NCI-H2227 (cell line): ENCODE data around the gene ELMO3.

ENCODE experiments used
- DNase-seq: peaks from one replicate; lab custom pipeline; 2025; ENCODE audit not compliant: unreplicated experiment; lab: John Stamatoyannopoulos, UW

Gene ELMO3

GRCh38 chr16:67193536-67193935 is 5.4 kb upstream of the ELMO3 start:
- DNase-seq, result no peak

- no peak for DNase-seq
These were observed 4.7 kb upstream of the ELMO3 start for GRCh38 chr16:67194260-67194659.

GRCh38 chr16:67195676-67196075 is 3.3 kb upstream of the ELMO3 start:
- DNase-seq, result no peak

GRCh38 chr16:67196881-67197280 is 2.0 kb upstream of the ELMO3 start:
- DNase-seq, result no peak

GRCh38 chr16:67197704-67198103 is 1.2 kb upstream of the ELMO3 start:
- DNase-seq, result no peak

GRCh38 chr16:67198238-67198734 is 645 bp upstream of the ELMO3 start:
- DNase-seq, result no peak

DNA sequence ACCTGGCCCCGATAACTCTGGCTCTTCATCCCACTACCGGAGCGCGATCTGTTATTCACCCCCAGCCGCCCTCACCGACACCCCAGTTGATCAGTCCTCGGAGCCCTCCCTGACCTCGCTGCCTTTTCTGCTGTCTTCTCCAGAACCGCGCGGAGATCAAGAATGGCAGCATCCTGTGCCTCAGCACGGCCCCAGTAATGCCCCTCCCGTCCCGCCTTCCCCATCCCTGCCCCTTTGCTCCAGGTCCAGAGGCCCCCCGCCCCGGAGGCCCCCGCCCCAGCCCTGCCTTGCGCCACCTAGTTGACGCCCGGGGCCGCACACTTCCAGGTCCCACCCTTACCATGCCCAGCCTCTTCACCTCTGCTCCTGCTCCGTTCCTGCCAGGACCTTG is 872 bp downstream of the ELMO3 start:
- no peak for DNase-seq

DNA sequence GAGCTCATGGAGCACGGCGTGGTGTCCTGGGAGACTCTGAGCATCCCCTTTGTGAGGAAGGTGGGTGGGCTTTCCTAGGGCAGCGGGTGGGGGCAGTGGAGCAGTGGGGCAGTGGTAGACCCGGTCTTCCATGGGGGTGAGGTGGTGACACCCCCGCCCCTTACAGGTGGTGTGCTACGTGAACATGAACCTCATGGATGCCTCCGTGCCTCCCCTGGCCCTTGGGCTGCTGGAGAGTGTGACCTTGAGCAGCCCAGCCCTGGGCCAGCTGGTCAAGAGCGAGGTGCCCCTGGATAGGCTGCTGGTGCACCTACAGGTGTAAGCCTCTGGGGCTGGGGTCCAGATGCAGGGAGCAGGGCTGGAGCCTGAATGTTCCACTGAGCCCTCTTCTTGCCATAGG is 1.6 kb downstream of the ELMO3 start:
- no peak for DNase-seq

DNA sequence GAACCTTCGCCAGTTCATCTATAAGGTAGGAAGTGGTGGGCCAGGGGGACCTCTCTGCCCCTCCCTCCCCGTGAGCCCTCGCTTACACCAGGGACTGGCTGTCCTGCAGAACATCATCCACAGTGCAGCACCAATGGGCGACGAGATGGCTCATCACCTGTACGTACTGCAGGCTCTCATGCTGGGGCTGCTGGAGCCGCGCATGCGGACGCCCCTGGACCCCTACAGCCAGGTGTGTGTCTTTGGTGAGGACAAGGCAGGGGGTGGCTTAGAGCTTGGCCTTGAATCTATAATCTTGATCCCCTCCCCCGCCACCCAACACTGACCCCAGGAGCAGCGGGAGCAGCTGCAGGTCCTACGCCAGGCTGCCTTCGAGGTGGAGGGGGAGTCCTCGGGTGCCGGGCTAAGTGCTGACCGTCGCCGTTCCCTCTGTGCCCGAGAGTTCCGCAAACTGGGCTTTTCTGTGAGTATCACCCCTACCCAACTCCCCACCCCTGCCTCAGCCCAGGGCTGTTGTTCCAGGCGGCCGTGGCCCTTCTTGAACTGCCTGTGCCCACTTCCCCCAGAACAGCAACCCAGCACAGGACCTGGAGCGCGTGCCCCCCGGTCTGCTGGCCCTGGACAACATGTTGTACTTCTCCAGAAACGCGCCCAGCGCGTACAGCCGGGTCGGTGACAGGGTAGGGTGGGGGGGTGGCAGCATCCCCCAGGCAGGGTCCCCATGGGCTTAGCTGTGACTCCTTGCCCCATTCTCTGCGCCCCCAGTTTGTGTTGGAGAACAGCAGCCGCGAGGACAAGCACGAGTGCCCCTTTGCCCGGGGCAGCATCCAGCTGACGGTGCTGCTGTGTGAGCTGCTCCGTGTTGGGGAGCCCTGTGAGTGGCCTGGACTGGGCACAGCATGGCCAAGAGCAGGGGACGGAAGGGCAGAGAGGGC is 2.7 kb downstream of the ELMO3 start:
- DNase-seq, result no peak

DNA sequence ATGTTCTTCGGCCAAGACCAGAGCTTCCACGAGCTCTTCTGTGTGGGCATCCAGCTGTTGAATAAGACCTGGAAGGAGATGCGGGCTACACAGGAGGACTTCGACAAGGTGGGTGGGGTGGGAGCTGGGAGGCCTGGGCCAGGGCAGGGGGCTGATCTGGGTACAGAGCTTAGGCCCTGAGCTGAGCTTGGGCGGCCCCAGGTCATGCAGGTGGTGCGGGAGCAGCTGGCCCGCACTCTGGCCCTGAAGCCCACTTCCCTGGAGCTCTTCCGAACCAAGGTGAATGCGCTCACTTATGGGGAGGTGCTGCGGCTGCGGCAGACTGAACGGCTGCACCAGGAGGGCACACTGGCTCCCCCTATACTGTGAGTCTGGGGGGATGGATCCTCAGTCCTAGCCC is 3.5 kb downstream of the ELMO3 start:
- DNase-seq, result no peak

DNA sequence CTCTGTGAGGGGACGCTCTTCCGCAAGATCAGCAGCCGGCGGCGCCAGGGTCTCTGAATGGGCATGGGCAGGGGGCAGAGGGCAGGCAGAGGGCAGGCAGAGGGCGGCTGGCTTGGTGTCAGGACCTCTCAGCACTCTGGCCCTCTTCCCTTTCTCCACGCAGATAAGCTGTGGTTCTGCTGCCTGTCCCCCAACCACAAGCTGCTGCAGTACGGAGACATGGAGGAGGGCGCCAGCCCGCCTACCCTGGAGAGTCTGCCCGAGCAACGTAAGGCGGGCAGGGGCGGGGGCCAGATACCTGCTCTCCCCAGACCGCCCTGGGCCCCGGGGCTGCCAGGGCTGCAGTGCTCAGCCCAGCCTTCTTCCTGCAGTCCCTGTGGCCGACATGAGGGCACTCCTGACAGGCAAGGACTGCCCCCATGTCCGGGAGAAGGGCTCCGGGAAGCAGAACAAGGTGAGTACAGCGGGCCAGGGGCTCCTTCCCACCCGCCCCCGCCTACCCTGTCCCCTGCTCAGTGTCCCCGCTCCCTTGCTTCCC is 4.1 kb downstream of the ELMO3 start:
- no peak for DNase-seq

DNA sequence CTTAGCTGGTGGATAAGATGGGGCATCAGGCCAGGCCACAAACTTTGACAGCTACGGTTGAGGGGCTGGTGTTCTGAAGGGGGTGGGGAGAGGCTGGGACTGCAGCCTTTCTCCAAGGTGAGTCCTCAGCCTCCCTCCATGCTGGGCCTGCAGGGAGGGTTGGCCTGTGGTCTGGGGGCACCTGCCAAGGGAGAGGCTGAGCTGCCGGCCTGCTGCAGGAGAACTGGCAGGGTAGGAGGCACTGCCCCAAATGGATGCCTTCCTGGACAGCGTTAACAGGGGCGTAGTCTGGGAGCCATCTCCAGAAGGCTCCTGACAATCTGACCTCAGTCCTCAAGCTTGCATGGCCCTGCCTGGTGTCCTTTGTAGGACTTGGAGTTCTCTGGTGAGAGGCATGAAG is 5.1 kb downstream of the ELMO3 start:
- DNase-seq, result no peak

- no peak for DNase-seq
These were observed 7.4 kb downstream of the ELMO3 start for GRCh38 chr16:67206129-67206837.

- no peak for DNase-seq
These were observed 7.9 kb downstream of the ELMO3 start for GRCh38 chr16:67206838-67207248.

DNA sequence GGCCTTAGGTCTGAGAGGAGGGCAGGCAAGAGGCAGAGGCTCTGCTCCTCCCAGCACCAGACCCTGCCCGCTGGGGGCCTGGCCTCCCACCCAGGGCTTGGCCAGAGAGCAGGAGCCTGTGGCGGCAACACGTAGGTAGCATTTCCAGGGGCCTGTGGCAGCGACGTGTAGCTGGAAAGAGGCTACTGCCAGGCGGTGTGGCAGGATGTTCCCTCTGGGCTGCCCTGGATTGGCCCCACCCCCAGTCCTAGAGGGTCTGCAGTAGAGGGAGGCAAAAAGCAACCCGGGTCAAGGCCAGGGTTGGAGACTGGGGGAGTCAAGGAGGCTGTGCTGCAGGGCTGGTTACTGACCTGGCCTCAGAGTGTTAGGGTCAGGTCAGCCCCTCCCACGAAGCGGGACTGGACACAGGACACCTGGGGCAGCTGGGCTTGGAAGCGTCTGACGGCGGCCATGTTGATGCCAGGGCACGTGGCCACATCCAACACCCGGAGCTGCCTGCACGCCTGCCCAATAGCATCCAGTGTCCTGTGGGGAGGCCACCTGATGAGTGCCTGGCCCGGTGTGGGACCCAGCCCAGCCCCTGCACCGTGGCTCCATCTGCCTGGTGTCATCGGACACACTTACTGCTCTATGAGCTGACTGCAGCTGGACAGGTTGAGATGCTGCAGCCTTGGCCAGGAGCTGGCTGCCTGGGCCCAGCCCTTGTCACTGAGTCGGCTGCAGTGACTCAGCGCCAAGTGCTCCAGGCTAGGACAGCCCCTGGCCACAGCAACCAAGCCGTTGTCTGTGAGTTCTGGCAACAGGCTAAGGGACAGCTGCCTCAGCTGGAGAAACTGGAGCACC is 8.5 kb downstream of the ELMO3 start:
- no peak for DNase-seq

GRCh38 chr16:67208154-67208896 is 9.4 kb downstream of the ELMO3 start:
- no peak for DNase-seq

- DNase-seq, result no peak
These were observed 10.6 kb downstream of the ELMO3 start for GRCh38 chr16:67209565-67209964.

GRCh38 chr16:67210069-67210937 is 11.4 kb downstream of the ELMO3 start:
- no peak for DNase-seq

DNA sequence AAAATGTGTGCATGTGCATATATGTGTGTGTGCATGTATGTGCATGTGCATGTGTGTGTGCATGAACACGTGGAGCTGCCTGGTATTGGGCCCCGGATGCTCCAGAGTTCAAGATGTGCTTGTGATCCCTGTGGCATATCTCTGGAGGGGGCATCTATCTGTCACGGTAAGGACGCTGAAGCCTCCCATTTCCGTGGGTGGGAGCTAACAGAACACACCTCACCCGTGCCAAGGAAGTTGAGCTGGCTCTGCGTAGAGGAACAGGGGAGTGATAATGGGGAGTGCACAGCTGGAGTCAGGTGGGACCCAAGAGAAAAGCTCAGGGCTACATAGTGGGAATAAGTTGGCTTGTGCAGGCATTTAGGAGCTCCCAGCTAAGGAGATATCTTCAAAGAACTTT is 12.7 kb downstream of the ELMO3 start:
- no peak for DNase-seq
